GM13977 (cell line): ENCODE results near the gene SLC24A3.
"Not testable (repeated sequence)": the region's sequence is repeated elsewhere in the genome, so short reads cannot be mapped to it uniquely, and the experiment has no call there.

ENCODE experiments used
- DNase-seq: peaks from one replicate; pipeline ENCODE4 v3.0.0; 2012; ENCODE audit warnings: low spot score
- CTCF ChIP-seq: IDR thresholded peaks from 2 replicates; pipeline ENCODE4 v1.5.1; 2012; ENCODE audit warnings: mild to moderate bottlenecking, control low read depth; ENCODE audit not compliant: insufficient read depth; ENCODE audit errors: extremely low read depth, missing control alignments
- in situ Hi-C: fragments of 300-500 bp; cut with MboI; formaldehyde crosslinking; loops from one replicate; pipeline ENCODE4 v1.12.0; 2022; ENCODE audit warnings: low sequenced_read_pairs, low pct_unique_long_range_greater_than_20kb, mixed read lengths, inconsistent platforms; ENCODE audit not compliant: unreplicated experiment

Gene SLC24A3

GRCh38 chr20:19676202-19676601, 463.8 kb downstream of the SLC24A3 start:
- no peak for TF ChIP-seq CTCF
- no peak for DNase-seq
- in situ Hi-C loops, result no loop called here

- in situ Hi-C loops, result no loop called here
- TF ChIP-seq CTCF, result no peak
- DNase-seq, result no peak
These were observed 464.9 kb downstream of the SLC24A3 start for GRCh38 chr20:19677336-19677735.

- DNase-seq, in situ Hi-C loops: not testable (repeated sequence)
These were observed 466.1 kb downstream of the SLC24A3 start for GRCh38 chr20:19678591-19678990.

GRCh38 chr20:19679900-19680495, 467.6 kb downstream of the SLC24A3 start:
- TF ChIP-seq CTCF, result no peak
- DNase-seq, result no peak
- in situ Hi-C loops, result no loop called here

- peak; percentile 40 for DNase-seq
- in situ Hi-C loops, result no loop called here
- TF ChIP-seq CTCF, result no peak
These were observed 469.8 kb downstream of the SLC24A3 start for GRCh38 chr20:19682249-19682648.

GRCh38 chr20:19683188-19683587, 470.7 kb downstream of the SLC24A3 start:
- TF ChIP-seq CTCF, result no peak
- no peak for DNase-seq
- in situ Hi-C loops, result no loop called here

GRCh38 chr20:19683822-19684221, 471.4 kb downstream of the SLC24A3 start:
- in situ Hi-C loops, result no loop called here
- TF ChIP-seq CTCF, result no peak
- DNase-seq, result no peak
